Measurements from ENCODE around the gene CYB5R2.
"Not testable (repeated sequence)": the region's sequence is repeated elsewhere in the genome, so short reads cannot be mapped to it uniquely, and the experiment has no call there.

Gene CYB5R2

GRCh38 chr11:7670641-7671040 lies 2.7 kb downstream of the CYB5R2 start:
- DNase-seq, result no peak

GRCh38 chr11:7668911-7669310 lies 4.4 kb downstream of the CYB5R2 start:
- peak in 32 of 56 donors; percentile 20 to 77 (median 54) for DNase-seq

- peak in 7 of 56 donors; percentile 22 to 77 (median 61) for DNase-seq
Measured at GRCh38 chr11:7668464-7668863, 4.8 kb downstream of the CYB5R2 start.

- DNase-seq, result peak in 11 of 56 donors; percentile 7 to 44 (median 33)
Measured at GRCh38 chr11:7667460-7667859, 5.8 kb downstream of the CYB5R2 start.

DNA sequence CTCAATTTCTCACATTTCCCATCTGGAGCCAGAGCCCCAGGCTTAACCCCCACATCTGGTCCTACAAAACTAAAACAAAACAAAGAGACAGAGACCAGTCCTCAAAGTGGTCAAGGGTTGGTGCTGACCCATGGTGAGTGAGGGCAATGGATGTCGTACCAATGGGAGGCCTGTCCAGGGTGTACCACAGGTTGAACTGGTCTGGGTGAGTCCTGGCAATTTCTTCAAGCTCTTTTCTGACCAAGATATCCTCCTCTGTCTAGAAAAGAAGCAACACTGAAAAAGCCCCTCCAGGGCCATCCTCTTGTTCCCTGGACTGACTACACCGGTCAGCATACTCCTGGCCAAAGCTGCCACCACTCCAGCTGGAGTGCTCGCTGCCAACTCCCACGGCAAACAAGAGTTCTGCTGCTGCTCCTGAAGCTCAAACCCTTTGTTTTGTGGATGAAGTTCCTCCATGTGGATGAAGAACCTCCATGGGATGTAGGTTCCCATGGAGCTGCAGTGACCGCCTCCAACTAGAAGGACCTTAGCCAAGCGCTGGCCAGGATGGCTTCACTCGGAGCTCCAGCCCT lies 6.9 kb downstream of the CYB5R2 start:
- DNase-seq, result no peak

- DNase-seq, result peak in 30 of 56 donors; percentile 21 to 75 (median 46)
Measured at GRCh38 chr11:7665473-7666291, 7.6 kb downstream of the CYB5R2 start.

- no peak for DNase-seq
Measured at GRCh38 chr11:7664867-7665266, 8.4 kb downstream of the CYB5R2 start.

GRCh38 chr11:7663531-7663930 lies 9.8 kb downstream of the CYB5R2 start:
- DNase-seq, result not testable (repeated sequence)

DNA sequence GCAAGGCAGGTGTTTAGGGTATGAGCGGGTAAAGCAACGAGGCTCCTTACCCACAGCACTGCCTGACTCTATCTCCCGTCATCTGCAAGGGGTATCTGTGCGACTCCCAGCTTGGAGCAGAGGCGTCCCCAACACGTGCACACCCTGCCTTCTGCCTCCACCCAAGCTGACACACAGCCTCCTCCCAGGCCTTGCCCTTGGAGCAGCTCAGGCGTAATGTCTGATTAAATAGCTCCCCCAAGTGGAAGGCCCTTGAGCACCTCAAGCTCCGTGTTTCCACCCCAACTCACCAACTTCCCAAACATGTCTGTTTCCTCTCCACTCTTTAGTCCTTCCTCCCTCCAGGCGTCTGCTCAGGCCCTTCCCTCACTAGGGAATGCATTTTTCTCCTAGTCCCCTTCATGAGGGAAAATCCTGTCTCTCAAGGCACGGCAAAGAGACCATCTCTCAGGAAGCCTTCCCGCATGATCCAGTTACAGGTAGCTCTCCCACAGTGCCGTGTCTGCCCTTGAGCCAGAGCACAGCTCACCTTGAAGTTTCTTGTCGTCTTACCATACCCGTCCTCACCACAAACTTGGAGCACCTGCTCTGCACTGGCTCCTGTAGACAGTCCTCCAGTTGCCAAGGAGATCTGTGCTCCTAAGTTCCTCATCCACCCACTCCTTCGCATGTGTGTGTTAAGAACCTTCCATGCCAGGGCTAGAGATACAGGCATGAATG lies 15.8 kb downstream of the CYB5R2 start:
- DNase-seq, result peak in 46 of 56 donors; percentile 28 to 80 (median 62)

GRCh38 chr11:7656704-7657103 lies 16.6 kb downstream of the CYB5R2 start:
- peak in 1 of 56 donors; percentile 45 for DNase-seq

GRCh38 chr11:7655253-7656217 lies 17.8 kb downstream of the CYB5R2 start:
- no peak for DNase-seq

DNA sequence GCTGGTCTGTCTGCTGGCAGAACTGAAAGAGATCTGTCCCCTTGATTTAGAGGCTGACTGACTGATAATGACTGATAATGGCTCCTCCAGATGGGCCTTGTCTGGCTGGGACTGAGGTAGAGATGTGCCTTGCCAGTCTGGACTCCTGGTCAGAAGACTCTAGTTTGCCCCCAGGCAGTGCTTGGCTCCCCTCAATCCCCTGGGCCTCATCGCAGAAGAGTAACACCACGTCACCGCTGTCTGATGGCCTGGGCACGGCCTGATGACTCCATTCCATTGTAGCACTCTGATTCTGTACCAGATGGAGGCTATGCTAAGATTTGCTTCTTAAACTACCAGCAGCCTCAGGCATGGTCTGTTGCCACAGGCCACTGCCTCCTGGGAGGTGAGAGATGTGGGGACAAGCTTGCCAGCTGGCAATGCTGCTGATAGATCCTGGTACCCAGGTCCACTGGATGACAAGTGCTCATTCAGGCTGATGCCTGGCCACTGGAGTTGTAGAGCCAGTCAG lies 19.1 kb downstream of the CYB5R2 start:
- peak in 1 of 56 donors; percentile 38 for DNase-seq

DNA sequence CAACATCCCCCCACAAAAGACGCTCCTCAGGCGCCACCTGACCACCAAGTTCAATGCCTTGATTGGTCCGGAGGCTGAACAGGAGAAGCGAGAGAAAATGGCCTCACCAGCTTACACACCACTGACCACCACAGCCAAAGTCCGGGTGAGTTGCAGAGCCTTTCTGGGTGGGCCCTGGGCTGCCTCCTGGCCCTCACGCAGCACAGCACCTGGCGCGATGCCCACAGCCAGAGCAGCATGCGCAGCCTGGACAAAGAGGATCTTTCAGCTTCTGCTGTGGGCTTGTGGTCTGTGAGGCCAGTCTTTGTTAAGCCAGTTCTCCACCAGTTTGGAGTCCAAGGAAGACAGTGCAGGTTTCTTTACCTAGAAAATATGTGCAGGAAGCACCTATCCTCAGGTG lies 21.6 kb downstream of the CYB5R2 start:
- peak in 53 of 56 donors; percentile 28 to 85 (median 72) for DNase-seq

GRCh38 chr11:7651140-7651551 lies 22.2 kb downstream of the CYB5R2 start:
- peak in 22 of 56 donors; percentile 25 to 66 (median 50) for DNase-seq

GRCh38 chr11:7648264-7648663 lies 25.0 kb downstream of the CYB5R2 start:
- no peak for DNase-seq

DNA sequence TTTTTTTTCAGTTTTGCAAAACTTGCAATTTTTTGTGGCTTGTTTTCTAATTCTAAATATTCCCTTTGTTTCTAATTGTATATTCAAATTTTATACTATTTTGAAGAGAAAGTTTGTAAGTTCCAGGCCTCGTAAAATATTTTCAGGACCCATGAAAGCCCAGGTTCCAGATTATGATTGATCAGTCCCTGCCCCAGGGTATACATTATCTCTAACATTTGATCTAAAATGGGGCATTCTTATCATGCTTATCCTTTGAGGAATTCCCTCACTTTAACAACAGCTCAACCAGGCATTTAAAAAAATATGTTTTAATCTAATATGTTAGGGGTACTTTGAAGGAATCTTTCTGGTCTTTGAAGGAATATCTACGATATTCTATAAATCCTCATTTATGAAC lies 26.4 kb downstream of the CYB5R2 start:
- DNase-seq, result no peak

DNA sequence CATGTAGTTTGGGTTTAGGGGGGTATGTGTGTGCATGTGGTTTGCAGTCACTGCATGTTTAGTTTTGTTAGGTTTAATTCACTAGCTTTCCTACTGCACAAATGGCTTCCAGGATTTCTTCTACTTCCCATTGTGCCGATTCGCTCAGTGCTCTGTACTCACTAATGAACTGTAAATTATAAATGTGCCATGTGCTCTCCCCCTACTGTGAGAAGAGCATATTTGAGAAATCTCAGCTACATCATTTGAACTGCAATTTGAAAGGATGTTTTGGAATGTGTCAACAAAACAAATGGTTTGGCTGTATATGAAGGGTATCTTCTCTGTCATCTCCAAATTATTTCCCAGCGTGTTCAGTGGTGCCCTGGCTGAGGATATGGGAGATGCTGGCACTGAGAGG lies 28.1 kb downstream of the CYB5R2 start:
- DNase-seq, result no peak

- DNase-seq, result no peak
Measured at GRCh38 chr11:7643314-7643713, 30.0 kb downstream of the CYB5R2 start.

GRCh38 chr11:7642747-7643146 lies 30.6 kb downstream of the CYB5R2 start:
- no peak for DNase-seq

GRCh38 chr11:7640816-7641215 lies 32.5 kb downstream of the CYB5R2 start:
- no peak for DNase-seq

- DNase-seq, result no peak
Measured at GRCh38 chr11:7639643-7640025, 33.7 kb downstream of the CYB5R2 start.
